ENCODE results near the gene CYP39A1. TPM values are rescaled to one million over a fixed set of nuclear protein-coding genes. Genes with fewer than 3 reads are reported as not detected.

Gene CYP39A1, protein sequence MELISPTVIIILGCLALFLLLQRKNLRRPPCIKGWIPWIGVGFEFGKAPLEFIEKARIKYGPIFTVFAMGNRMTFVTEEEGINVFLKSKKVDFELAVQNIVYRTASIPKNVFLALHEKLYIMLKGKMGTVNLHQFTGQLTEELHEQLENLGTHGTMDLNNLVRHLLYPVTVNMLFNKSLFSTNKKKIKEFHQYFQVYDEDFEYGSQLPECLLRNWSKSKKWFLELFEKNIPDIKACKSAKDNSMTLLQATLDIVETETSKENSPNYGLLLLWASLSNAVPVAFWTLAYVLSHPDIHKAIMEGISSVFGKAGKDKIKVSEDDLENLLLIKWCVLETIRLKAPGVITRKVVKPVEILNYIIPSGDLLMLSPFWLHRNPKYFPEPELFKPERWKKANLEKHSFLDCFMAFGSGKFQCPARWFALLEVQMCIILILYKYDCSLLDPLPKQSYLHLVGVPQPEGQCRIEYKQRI
- 5.9 TPM for total RNA-seq
- long read RNA-seq, partial matches to known transcripts: 1 of 10 reads
- long read RNA-seq, other reads (novel, unspliced or antisense): 6 of 10 reads

DNA sequence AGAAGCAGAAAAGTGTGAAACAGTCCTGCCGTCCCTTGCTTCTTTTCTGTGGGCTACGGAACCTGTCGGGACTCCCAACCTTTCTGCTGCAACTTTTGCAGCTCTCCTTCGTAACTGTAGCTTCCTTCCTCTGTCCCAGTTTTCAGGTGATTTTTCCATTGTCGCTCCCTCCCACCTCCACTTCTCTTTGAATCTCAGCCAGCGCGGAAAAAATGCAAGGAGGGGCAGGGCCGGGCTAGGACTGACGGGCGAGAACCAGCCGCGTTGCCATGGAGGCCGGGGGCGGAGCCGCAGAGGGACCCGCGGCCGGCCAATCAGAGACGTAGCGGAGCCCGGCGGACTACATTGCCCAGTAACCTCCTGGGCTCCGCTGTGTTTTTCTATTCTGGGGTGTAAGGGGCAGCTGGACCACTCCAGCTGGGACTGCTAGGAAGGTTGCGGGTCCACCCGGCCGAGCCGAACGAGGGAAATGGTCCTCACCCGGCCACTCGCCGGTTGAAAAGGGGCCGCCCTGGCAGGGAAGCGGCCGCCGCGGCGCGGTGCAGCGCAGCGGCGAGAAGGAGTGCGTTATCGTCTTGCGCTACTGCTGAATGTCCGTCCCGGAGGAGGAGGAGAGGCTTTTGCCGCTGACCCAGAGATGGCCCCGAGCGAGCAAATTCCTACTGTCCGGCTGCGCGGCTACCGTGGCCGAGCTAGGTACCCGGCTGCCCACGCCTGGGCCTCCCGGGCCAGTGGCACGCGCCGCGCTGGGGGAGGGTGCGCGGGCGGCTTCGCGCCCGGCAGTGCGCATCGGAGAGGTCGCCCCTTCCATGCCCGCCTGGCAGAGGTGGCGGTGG, at the start of gene CYP39A1, which contains the start of gene SLC25A27:
CYP39A1 (minus strand) TSS at position 216 of the 836 bp plus-strand sequence. CDS start 236 bp downstream, outside the sequence.
SLC25A27 (plus strand) TSS at position 373 of the 836 bp plus-strand sequence; CDS start at position 591, 218 bp downstream.
- peak; percentile 97 for DNase-seq (ENCODE audit: low spot score)
- intact Hi-C loops (cut with DNase I): no loop called here

DNA sequence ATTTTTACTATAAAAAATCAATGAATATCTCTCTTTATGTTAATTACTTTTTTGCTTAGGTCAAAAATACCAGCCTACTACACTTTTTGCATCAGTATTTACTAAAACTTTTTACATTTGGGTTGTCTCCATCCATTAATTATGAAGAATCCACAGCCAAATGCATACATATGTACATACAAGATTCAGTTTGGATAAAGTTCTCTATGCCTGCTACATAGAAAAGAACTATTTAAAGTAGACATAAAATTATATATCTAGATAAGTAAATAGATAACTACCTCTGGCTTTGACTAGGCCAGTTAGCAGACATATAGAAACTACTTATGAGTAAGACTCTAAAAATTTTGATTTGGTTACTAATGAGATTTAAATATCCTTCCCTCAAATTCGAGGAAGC, 47.4 kb upstream of the CYP39A1 start:
- no peak for DNase-seq (ENCODE audit: low spot score)
- intact Hi-C loops (cut with DNase I): no loop called here

DNA sequence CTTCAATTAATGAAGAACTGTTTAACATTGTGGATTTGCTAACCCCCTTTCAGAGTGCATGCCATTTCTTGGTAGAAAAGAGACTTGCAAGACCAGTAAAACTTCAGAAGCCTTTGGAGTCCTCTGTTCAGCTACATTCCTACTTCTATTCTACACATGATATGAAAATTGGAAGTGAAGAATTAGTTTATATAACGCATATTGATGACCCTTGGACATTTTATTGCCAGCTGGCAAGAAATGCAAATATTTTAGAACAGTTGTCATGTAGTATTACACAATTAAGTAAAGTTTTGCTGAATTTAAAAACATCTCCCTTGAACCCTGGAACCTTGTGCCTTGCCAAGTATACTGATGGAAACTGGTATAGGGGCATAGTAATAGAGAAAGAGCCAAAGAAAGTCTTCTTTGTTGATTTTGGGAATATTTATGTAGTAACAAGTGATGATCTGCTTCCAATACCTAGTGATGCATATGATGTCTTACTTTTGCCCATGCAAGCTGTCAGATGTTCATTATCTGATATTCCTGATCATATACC, 38.4 kb upstream of the CYP39A1 start:
- intact Hi-C loops (cut with DNase I): no loop called here

DNA sequence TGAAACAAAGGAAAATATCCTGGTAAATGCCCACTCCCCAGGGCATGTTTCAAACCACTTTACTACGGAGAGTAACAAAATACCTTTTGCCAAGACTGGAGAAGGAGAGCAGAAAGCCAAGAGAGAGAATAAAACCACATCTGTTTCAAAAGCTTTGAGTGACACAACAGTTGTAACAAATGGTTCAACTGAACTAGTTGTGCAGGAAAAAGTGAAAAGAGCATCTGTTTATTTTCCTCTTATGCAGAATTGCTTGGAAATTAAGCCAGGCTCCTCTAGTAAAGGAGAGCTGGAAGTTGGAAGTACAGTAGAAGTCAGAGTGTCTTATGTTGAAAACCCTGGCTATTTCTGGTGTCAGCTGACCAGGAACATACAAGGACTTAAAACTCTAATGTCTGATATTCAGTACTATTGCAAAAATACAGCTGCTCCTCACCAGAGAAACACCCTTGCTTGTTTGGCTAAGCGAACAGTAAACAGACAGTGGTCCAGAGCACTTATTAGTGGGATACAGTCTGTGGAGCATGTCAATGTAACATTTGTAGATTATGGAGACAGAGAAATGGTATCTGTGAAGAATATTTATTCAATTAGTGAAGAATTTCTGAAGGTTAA, 37.6 kb upstream of the CYP39A1 start:
- no peak for DNase-seq (ENCODE audit: low spot score)
- intact Hi-C loops (cut with DNase I): no loop called here

More for the DNA sequence above, 38.4 kb upstream of the CYP39A1 start:
- DNase-seq (ENCODE audit: low spot score): no peak

DNA sequence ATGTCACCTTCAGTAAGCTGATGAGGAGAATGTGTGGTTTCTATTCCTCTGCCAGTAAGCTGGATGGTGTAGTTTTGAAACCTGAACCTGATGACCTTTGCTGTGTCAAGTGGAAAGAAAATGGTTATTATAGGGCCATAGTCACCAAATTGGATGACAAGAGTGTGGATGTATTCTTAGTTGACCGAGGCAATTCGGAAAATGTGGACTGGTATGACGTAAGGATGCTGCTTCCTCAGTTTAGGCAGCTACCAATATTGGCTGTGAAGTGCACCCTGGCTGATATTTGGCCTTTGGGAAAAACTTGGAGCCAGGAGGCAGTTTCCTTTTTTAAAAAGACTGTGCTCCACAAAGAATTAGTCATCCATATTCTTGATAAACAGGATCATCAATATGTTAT, 37.0 kb upstream of the CYP39A1 start:
- intact Hi-C loops (cut with DNase I): no loop called here

DNA sequence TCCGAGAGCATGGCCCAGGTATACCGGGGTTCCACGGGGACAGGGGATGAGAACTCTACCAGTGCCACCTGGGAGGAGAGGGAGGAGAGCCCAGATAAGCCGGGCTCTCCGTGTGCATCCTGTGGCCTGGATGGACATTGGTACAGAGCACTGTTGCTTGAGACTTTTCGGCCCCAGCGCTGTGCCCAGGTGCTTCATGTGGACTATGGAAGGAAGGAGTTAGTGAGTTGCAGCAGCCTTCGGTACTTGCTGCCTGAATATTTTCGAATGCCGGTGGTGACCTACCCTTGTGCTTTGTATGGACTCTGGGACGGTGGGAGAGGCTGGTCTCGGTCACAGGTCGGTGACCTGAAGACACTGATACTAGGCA, 36.3 kb upstream of the CYP39A1 start:
- intact Hi-C loops (cut with DNase I): no loop called here
- DNase-seq (ENCODE audit: low spot score): no peak

More for the DNA sequence above, 37.0 kb upstream of the CYP39A1 start:
- no peak for DNase-seq (ENCODE audit: low spot score)

DNA sequence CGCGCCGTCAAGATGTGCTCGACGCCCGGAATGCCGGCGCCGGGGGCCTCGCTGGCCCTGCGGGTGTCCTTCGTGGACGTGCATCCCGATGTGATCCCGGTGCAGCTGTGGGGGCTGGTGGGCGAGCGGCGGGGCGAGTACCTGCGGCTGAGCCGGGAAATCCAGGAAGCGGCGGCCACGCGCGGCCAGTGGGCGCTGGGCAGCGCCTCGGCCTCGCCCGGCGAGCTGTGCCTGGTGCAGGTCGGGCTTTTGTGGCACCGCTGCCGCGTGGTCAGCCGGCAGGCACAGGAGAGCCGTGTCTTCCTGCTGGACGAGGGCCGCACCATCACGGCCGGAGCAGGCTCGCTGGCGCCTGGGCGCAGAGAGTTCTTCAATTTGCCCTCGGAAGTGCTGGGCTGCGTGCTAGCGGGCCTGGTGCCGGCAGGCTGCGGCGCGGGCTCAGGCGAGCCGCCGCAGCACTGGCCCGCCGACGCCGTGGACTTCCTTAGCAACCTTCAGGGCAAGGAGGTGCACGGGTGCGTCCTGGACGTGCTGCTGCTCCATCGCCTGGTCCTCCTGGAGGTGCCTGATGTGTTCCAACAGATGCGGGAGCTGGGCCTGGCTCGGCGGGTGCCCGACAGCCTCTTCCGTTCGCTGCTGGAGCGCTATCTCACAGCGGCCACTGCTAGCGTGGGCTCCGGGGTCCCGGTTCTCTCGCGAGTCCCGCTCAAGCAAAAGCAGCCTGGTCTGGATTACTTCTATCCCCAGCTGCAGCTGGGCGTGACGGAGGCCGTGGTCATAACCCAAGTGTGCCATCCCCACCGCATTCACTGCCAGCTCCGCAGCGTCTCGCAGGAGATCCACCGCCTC, 35.7 kb upstream of the CYP39A1 start:
- intact Hi-C loops (cut with DNase I): no loop called here
- DNase-seq (ENCODE audit: low spot score): no peak

DNA sequence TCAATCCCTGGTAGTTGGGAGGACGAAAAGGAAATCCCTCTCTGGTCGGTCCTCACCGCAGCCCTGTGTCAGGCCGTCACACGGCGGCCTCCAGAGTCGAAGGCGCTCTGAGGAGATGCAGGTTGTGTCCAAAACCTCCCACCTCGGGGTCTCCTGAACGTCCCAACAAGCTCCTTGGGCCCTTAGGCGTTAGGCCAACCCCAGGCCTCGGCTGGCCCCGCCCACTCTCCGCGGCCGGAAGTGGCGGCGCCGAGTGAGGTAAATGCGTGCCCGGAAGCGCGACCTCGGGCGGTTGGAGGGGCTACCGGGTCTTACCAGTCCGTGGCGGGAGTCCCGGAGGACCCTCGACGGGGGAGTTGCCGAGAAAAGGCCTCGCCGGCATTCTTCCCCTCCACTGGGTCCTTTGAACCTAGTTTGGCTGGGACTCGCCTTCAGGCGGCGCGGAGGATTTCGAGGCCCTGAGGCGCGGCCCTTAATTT, 35.0 kb upstream of the CYP39A1 start, which contains the start of gene TDRD6:
TDRD6 (plus strand) TSS at position 267 of the 479 bp plus-strand sequence. CDS start 244 bp downstream, outside the sequence.
- intact Hi-C loops (cut with DNase I): no loop called here
- no peak for DNase-seq (ENCODE audit: low spot score)

DNA sequence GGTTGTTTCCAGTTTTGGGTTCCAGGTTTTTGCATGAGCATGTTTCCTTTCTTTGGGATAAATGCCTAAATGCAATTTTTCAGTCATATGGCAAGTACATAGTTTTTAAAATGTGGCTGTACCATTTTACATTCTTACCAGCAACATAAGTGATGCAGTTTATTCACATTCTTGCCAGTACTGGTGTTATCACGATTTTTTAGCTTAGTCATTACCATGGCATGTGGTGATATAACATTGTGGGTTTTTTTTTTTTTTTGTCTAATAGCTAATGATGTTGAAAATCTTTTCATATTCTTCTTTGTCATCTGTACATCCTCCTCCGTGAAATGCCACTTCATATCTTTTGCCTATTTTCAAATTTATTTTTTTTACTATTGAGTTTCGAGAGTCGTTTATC, 32.2 kb upstream of the CYP39A1 start:
- intact Hi-C loops (cut with DNase I): no loop called here
- no peak for DNase-seq (ENCODE audit: low spot score)

DNA sequence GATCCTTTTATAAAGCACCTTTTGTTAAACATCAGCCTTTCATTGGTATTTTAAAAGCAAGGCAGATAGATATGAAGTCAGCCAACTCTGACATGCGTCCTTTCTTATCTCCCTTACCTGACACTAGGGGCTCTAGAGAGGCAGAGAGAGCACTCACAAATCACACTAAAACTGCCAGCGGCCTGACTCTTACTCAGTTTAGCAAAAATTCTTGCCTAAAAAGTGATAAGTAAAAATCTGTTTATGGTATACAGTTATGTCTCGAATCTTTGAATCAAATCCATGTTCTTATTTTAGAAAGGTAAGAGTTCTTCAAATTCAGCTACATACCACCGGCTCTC, 24.7 kb upstream of the CYP39A1 start:
- intact Hi-C loops (cut with DNase I): no loop called here
- no peak for DNase-seq (ENCODE audit: low spot score)

DNA sequence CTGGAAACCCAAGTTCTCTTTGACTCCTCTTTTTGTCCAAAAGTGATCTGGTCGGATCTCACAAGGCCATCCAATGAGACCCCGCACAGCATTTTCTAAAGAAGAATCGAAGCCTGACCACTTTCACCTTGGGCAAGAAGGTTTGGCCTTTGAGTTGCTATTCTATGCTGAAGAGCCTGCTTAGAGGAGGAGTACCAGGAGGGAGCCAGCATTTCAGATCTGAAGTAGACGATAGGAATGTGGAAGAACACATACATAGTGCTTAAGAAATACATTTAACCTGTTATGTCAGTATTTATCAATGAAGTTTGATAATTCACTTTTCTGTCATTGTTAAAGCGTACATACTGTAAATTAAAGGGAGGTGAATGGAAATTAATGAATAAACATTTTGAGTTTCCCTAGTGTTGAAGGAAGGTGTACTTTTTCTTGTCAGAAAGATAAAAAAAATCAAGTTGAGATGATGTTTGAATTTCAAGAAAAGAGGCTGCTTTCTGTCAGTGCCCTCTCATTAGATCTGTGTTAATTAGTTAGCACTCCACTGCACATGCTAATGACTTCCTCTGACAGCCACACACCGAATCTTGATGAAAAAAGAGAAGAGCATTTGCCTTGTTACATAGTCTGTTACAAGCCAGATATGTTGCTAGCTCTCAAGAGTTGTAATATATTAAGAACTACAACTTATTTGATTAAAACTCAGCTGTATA, 24.1 kb upstream of the CYP39A1 start:
- intact Hi-C loops (cut with DNase I): no loop called here

DNA sequence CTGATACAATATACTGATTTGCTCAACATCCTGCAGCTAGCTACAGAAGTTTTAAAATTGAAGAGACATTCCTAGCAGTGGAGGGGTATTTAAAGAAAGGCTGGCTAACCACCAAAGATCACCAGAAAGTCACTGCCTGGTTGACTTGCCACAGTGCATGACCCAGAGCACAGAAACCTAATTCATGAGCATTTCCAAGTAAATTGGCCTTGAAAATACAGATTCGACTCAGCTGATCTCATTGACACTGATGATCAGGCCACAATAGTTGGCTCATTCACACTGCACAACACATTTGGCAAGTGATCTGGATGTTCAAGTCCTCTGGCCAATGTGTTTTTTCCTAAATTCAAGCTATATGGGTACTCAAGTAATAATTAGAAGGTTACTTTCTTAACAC, 21.8 kb upstream of the CYP39A1 start:
- intact Hi-C loops (cut with DNase I): no loop called here

More for the DNA sequence above, 24.1 kb upstream of the CYP39A1 start:
- DNase-seq (ENCODE audit: low spot score): no peak

DNA sequence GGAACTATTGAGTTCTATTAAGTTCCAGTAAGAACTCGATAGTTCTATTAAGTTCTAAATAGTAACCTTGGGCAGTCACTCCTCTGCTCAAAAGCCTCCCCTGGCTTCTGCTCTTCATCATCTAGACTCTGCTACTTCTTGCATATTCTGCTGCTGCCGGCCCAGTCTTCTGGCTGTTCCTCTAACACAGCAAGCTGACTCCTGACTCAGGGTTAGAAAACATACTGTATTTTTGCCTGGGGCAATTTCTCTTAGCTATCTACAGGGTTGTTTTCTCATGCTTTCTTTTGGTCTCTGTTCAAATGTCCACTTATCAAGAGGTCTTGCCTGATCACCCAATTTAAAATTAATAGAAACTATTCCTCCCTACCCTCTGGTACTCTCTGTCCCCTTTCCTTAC, 14.8 kb upstream of the CYP39A1 start:
- no peak for DNase-seq (ENCODE audit: low spot score)
- intact Hi-C loops (cut with DNase I): no loop called here

More for the DNA sequence above, 21.8 kb upstream of the CYP39A1 start:
- no peak for DNase-seq (ENCODE audit: low spot score)

DNA sequence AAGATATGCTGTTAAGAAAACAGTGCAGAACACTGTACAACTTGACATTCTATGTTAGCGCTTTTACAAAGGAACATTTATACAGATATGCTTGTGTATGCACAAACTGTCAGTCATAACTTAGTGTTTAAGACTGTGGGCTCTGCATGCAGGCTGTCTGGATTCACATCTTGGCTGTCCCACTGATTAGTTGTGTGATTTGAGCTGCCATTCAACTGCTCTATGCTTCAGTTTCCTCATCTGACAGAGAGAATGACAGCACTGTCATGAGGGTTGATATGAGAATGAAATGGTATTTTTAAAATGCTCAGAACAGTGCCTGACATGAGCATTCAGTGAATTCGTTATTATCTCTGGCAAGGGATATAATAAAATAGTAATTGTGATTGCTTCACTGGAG, 8.9 kb upstream of the CYP39A1 start:
- no peak for DNase-seq (ENCODE audit: low spot score)
- intact Hi-C loops (cut with DNase I): no loop called here

DNA sequence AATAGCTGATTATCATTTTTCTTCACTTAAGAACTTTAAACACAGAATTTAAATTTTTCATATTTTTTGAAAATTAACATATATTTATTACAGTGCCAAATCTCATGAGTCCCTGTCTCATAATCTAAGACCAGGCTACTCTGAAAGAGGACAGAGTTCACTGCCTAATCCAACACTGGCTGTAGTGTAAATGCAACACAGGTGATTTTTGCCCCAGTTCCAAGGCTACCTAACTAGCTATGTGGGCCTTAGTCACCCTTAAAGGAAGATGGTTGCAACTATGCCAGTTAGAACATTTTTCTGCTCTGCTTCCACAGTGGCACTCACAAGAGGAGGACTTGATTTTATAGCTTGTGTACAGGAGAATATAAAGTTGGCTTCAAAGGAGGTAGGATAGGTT, 5.0 kb upstream of the CYP39A1 start:
- DNase-seq (ENCODE audit: low spot score): no peak
- intact Hi-C loops (cut with DNase I): no loop called here

DNA sequence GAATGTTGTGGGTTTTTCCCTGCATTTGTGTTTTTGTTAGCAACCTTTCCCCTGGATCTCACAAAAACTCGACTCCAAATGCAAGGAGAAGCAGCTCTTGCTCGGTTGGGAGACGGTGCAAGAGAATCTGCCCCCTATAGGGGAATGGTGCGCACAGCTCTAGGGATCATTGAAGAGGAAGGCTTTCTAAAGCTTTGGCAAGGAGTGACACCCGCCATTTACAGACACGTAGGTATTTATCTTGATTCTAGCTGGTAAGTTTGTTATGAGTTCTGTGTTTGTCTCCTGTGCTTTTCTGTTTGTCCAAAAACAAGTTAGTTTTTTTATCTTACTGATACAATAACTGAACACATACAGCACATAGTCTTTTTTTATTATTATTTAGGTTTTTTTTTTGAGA, 3.2 kb upstream of the CYP39A1 start:
- DNase-seq (ENCODE audit: low spot score): no peak
- intact Hi-C loops (cut with DNase I): no loop called here

DNA sequence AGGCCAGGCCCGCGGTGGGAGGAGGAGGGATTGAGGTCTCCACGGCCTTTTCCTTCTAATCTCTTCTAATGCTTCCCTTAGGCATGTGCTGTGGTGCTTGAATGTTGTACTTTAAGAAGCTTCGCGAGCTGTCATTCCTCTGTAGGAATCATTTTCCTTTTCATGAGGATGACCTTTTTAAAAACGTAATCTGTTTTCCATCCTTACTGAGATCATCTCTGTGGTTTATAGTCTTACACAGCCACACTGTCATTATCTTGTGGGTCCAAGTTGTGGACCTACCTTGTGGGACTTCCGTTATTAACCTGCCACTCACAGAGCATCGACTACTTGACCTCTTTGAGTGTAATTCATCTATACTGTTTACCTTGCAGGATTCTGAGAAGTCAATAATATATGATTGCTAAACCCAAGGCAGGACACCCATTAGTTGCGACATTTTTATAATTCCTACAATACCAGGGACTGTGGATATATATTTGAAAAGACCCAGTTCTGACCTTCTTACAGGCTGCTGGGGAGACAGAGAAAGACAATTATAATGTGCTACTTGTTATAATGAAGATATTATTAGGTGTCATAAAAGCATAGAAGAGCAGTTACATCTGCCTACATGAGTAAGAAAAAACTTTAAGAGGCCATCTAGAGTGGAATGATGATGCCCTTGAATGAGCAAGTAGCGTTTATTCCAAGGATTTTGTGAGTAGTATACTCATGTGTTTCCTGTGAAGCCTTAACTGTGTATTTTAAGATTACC, 999 bp upstream of the CYP39A1 start:
- no peak for DNase-seq (ENCODE audit: low spot score)
- intact Hi-C loops (cut with DNase I): no loop called here

All from cardiac septum (tissue), 1 donor.